Stomach (tissue), 9 donors: ENCODE data around the gene ENTPD2. TPM values are rescaled to one million over a fixed set of nuclear protein-coding genes. Genes with fewer than 3 reads are reported as not detected.

Experiments used
- DNase-seq, 2 donors: peaks; one replicate each; pipeline versions ENCODE4 v3.0.0 to v3.0.0-alpha.2; 2013 to 2019
- H3K27ac ChIP-seq, 5 donors: fragments of 200-600 bp in 4 of 5; sonication (generic) in 4 of 5; one replicate each; pipeline ENCODE4 v1.5.1; 2013 to 2019; ENCODE audit warnings: mild to moderate bottlenecking in 1 of 5, moderate library complexity in 1 of 5
- H3K27me3 ChIP-seq, 3 donors: fragments of 200-600 bp; sonication (generic); one replicate each; pipeline ENCODE4 v1.5.1; 2017 to 2019; ENCODE audit warnings: mixed run types in 1 of 3
- H3K36me3 ChIP-seq, 4 donors: fragments of 200-600 bp; sonication (generic); 1 replicate in 3 of 4; 2 replicates in 1 of 4; pipeline ENCODE4 v1.5.1; 2016 to 2019
- H3K4me1 ChIP-seq, 4 donors: fragments of 200-600 bp; sonication (generic); one replicate each; pipeline ENCODE4 v1.5.1; 2016 to 2019
- H3K4me3 ChIP-seq, 4 donors: fragments of 200-600 bp; sonication (generic) in 3 of 4; one replicate each; pipeline ENCODE4 v1.5.1; 2016 to 2019; ENCODE audit warnings: mild to moderate bottlenecking in 1 of 4
- H3K9me3 ChIP-seq, 4 donors: fragments of 200-600 bp; sonication (generic); one replicate each; pipeline ENCODE4 v1.5.1; 2016 to 2019
- EP300 ChIP-seq: sonication (generic); formaldehyde crosslinking; IDR thresholded peaks from one replicate; pipeline ENCODE4 v1.6.1; 2017; ENCODE audit warnings: antibody characterized with exemption
- POLR2A ChIP-seq, 4 donors: fragments of 450-650 bp; IDR thresholded peaks; one replicate each; pipeline ENCODE4 v1.6.1; 2016; ENCODE audit warnings: antibody characterized with exemption in 4 of 4, control low read depth in 2 of 4, mild to moderate bottlenecking in 1 of 4, moderate library complexity in 1 of 4
- POLR2AphosphoS5 ChIP-seq, 3 donors: sonication (generic); formaldehyde crosslinking; IDR thresholded peaks; one replicate each; pipeline ENCODE4 v1.6.1; 2016; ENCODE audit warnings: antibody characterized with exemption in 3 of 3
- WGBS, 5 donors: extraction: QIAGEN DNeasy Blood & Tissue Kit in 3 of 5; methylation state at CpG; one replicate each; pipeline versions ENCODE4 v1.1.5 to v1.1.7; 2013 to 2018; 5-methylcytosine and 5-hydroxymethylcytosine counted together
- intact Hi-C: fragments of 100-400 bp; cut with DNase I; formaldehyde crosslinking; loops from one replicate; pipeline ENCODE4 v1.15.1; 2023; ENCODE audit warnings: low total_unique reads
- polyA plus RNA-seq, 3 donors: library from polyadenylated mRNA; stranded (reverse); fragments of 200-250 nt; gene quantifications; one replicate each; pipeline ENCODE4 v1.2.3, GENCODE V29; 2013
- total RNA-seq, 5 donors: library from RNA; depleted of rRNA; stranded (reverse); fragments of >200 nt; gene quantifications; one replicate each; pipeline versions ENCODE4 v1.1.0 to v1.2.3, GENCODE V29; 2014 to 2016
- TF ChIP-seq, protein P1 (sequence below), 7 experiments: fragments of 450-650 bp in 4 of 7; fragments of 200-600 bp in 3 of 7; sonication (generic) in 3 of 7; IDR thresholded peaks; one replicate each; pipeline ENCODE4 v1.5.1; 2016 to 2019; ENCODE audit warnings: antibody characterized with exemption in 7 of 7, control low read depth in 2 of 7, mild to moderate bottlenecking in 1 of 7
- donor health status: healthy with polysubstance abuse.
- donor health status: Bipolar disorder and iron deficiency.
- donor health status: healthy.

ENTPD2 gene
- total and polyA plus RNA-seq, 8 donors = 2.0 to 11.3 (median 3.5) TPM; not detected in 1

DNA sequence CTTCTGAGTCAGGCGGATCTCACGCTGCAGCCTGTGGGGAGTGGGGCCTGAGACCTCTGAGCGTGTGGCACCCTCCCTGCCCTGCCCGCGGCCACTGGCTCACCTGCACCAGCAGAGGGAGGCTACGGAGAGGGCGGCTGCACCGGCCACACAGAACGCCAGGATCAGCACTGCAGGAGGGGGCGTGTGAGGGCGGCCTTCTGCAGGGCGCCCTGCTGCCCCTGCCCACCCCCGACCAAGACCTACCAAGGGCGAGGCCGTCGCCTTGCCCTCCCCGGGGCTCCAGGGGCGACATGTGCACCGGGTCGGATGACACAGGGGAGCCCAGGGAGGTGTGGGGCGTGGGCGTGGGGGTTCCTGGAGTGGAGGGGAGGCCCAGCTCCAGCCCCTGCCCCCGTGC lies 13.3 kb downstream of the ENTPD2 start:
- Histone ChIP-seq H3K9me3 (no peaks in the 10 kb centered on the region), H3K27ac (peak overlapping the region in 1 of 5 donors; percentile 84), H3K4me3 (peak overlapping the region in 1 of 4 donors; percentile 7), H3K36me3 (peaks cover 17 to 50% (median 39%) of the 10 kb centered on the region in 4 donors), H3K27me3 (peaks cover 0 to 26% (median 12%) of the 10 kb centered on the region in 3 donors), H3K4me1 (peaks cover 23 to 40% (median 36%) of the 10 kb centered on the region in 4 donors)
- intact Hi-C loops = no loop called here
- no peak for DNase-seq
- WGBS, 5 donors = 81 to 89% (median 83%) methylated on average over 7 to 23 of the region's 23 CpGs
- TF ChIP-seq POLR2AphosphoS5 (IDR thresholded peaks at IDR 0.05) (no peak), POLR2A (IDR thresholded peaks at IDR 0.05) (no peak), EP300 (no peak)
- TF ChIP-seq, protein P1, sequence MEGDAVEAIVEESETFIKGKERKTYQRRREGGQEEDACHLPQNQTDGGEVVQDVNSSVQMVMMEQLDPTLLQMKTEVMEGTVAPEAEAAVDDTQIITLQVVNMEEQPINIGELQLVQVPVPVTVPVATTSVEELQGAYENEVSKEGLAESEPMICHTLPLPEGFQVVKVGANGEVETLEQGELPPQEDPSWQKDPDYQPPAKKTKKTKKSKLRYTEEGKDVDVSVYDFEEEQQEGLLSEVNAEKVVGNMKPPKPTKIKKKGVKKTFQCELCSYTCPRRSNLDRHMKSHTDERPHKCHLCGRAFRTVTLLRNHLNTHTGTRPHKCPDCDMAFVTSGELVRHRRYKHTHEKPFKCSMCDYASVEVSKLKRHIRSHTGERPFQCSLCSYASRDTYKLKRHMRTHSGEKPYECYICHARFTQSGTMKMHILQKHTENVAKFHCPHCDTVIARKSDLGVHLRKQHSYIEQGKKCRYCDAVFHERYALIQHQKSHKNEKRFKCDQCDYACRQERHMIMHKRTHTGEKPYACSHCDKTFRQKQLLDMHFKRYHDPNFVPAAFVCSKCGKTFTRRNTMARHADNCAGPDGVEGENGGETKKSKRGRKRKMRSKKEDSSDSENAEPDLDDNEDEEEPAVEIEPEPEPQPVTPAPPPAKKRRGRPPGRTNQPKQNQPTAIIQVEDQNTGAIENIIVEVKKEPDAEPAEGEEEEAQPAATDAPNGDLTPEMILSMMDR (IDR thresholded peaks at IDR 0.05) = no peak

DNA sequence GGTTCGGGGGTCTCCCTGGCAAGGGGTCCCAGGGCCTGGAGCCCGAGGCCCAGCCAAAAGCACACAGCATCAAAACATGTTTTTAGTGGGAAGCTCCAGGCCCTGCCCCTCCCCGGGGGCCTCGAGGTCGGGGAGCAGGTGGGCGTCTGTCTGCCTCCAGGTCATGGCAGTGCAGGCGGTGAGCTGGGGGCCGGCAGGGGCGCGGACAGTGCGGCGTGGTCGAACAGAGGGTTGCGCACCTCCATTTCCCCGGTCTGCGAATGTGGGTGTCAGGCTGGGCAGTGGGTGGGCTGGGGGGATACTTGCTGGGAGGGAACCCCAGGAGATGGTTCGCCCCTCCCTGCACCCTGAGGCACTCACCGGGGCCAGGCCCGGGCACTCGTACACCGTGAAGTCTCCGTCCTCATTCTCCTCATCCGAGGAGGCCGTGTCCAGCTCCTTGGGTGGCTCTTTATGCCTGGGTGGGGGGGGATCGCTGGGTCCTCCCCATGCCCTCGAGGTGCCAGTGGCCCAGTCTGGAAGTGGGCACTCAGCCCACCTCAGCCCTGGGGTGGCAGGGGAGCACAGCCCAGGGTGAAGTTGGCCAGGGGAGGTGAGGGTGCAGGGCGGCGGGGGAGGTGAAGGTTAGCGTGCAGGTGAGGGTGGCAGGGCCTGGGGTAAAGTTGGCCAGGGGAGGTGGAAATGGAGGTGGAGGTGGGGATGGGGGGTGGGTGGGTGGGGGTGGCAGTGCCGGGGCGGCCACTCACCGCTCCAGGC lies 14.1 kb downstream of the ENTPD2 start:
- Histone ChIP-seq H3K27me3 (peaks cover 0 to 19% (median 5%) of the 10 kb centered on the region in 3 donors), H3K4me1 (peaks cover 19 to 40% (median 36%) of the 10 kb centered on the region in 4 donors), H3K36me3 (peaks cover 17 to 50% (median 39%) of the 10 kb centered on the region in 4 donors), H3K27ac (no peak overlapping the region), H3K4me3 (no peak overlapping the region), H3K9me3 (no peaks in the 10 kb centered on the region)
- 89 to 94% (median 91%) methylated on average over 18 to 32 of the region's 32 CpGs for WGBS, 5 donors
- no peak for DNase-seq
- intact Hi-C loops = loop anchor here (5.0 kb wide), 1 partner anchor 252 kb away; no protein-coding TSS in a partner anchor
- no peak for TF ChIP-seq POLR2A (IDR thresholded peaks at IDR 0.05)
- no peak for TF ChIP-seq POLR2AphosphoS5 (IDR thresholded peaks at IDR 0.05)
- TF ChIP-seq, protein P1 (IDR thresholded peaks at IDR 0.05) = no peak

DNA sequence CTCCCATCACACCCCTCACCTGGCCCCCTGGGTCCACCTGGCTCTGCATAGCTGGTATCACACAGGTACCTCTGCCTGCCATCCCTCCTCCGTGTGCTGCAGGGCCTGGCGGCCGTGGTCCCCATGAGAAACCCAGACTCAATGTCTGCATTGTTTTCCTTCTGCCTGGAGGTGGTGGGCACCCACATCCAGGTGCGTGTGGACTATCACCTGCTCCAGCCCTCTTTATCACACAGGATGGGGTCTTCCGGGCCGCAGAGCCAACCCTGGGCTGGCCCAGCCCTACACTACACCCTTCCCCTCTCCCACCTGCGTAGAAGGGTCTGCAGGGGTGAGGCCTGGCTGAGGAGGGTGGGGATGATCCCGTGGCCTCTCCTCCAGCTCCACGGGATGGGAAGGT lies 14.9 kb downstream of the ENTPD2 start:
- Histone ChIP-seq H3K4me3 (no peak overlapping the region), H3K36me3 (peaks cover 17 to 50% (median 39%) of the 10 kb centered on the region in 4 donors), H3K27ac (no peak overlapping the region), H3K27me3 (peaks cover 0 to 16% (median 0%) of the 10 kb centered on the region in 3 donors), H3K4me1 (peaks cover 16 to 38% (median 33%) of the 10 kb centered on the region in 4 donors), H3K9me3 (no peaks in the 10 kb centered on the region)
- WGBS, 5 donors = 86 to 92% (median 89%) methylated on average over 5 to 9 of the region's 9 CpGs
- no peak for TF ChIP-seq EP300
- TF ChIP-seq POLR2A (IDR thresholded peaks at IDR 0.05) = no peak
- intact Hi-C loops = loop anchor here (5.0 kb wide), 1 partner anchor 252 kb away; no protein-coding TSS in a partner anchor
- DNase-seq = no peak

DNA sequence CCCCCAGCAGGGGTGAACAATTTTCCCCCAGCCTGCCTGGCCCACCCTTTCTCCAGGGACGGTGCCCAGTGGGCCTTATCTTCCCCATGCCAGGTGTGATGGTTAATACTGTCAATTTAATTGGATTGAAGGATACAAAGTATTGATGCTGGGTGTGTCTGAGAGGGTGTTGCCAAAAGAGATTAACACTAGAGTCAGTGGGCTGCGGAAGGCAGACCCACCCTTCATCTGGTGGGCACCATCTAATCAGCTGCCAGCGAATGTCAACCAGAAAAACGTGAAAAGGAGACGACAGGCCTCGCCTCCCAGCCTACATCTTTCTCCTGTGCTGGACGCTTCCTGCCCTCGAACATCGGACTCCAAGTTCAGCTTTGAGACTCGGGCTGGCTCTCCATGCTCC lies 16.4 kb downstream of the ENTPD2 start:
- peaks cover 17 to 50% (median 39%) of the 10 kb centered on the region in 4 donors for H3K36me3 ChIP-seq
- no peak for TF ChIP-seq EP300
- TF ChIP-seq, protein P1 (IDR thresholded peaks at IDR 0.05) = no peak
- TF ChIP-seq POLR2A (IDR thresholded peaks at IDR 0.05) = no peak
- no peak for TF ChIP-seq POLR2AphosphoS5 (IDR thresholded peaks at IDR 0.05)
- H3K27me3 ChIP-seq = peaks cover 0 to 6% (median 0%) of the 10 kb centered on the region in 3 donors
- H3K27ac ChIP-seq = no peak overlapping the region
- no peak overlapping the region for H3K4me3 ChIP-seq
- H3K9me3 ChIP-seq = no peaks in the 10 kb centered on the region
- H3K4me1 ChIP-seq = peaks cover 9 to 24% (median 19%) of the 10 kb centered on the region in 4 donors
- no peak for DNase-seq
- WGBS, 5 donors = 72 to 85% (median 80%) methylated on average over 10 of the region's 10 CpGs
- intact Hi-C loops = loop anchor here (5.0 kb wide), 1 partner anchor 250 kb away; no protein-coding TSS in a partner anchor
